A549 (cell line): ENCODE results near the gene GUCY1A1.

Experiments used
- HOXA7 ChIP-seq: fragments of 250-450 bp; sonication (Bioruptor Pico); IDR thresholded peaks from 2 replicates; pipeline ENCODE4 v1.5.0; 2020; ENCODE audit warnings: mild to moderate bottlenecking, moderate library complexity
- MAFK ChIP-seq: fragments of 450-650 bp; IDR thresholded peaks from 2 replicates; pipeline ENCODE4 v1.6.1; 2014; ENCODE audit not compliant: partially characterized antibody
- MAZ ChIP-seq: fragments of 150-350 bp; IDR thresholded peaks from 2 replicates; pipeline ENCODE4 v1.6.1; 2014; ENCODE audit warnings: antibody characterized with exemption, low read depth, low read length, borderline replicate concordance
- POLR2A ChIP-seq: IDR thresholded peaks from 2 replicates; pipeline ENCODE4 v1.6.1; 2012; ENCODE audit warnings: mild to moderate bottlenecking, low read length
- TF ChIP-seq, protein P1 (sequence below): fragments of >200 bp; sonication (Bioruptor Twin); formaldehyde crosslinking; IDR thresholded peaks from 3 replicates; pipeline ENCODE4 v1.5.1; 2016

DNA sequence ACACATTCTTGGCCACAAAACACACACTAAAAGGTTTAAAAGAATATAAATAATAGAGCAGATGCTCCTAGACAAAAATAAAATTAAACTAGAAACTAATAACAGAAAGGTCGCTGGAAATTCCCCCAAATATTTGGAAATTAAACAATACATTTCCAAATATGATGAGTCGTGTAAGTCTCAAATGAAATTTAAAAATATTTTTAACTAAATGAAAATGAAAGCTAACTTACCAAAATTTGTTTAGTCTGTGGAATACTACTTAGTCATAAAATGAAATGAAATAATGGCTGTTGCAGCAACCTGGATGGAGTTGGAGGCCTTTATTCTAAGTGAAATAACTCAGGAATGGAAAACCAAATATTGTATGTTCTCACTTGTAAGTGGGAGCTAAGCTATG, 20.6 kb upstream of the GUCY1A1 start:
- TF ChIP-seq POLR2A: no peak
- no peak for TF ChIP-seq HOXA7
- no peak for TF ChIP-seq MAFK
- TF ChIP-seq, protein P1, sequence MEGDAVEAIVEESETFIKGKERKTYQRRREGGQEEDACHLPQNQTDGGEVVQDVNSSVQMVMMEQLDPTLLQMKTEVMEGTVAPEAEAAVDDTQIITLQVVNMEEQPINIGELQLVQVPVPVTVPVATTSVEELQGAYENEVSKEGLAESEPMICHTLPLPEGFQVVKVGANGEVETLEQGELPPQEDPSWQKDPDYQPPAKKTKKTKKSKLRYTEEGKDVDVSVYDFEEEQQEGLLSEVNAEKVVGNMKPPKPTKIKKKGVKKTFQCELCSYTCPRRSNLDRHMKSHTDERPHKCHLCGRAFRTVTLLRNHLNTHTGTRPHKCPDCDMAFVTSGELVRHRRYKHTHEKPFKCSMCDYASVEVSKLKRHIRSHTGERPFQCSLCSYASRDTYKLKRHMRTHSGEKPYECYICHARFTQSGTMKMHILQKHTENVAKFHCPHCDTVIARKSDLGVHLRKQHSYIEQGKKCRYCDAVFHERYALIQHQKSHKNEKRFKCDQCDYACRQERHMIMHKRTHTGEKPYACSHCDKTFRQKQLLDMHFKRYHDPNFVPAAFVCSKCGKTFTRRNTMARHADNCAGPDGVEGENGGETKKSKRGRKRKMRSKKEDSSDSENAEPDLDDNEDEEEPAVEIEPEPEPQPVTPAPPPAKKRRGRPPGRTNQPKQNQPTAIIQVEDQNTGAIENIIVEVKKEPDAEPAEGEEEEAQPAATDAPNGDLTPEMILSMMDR: no peak
- no peak for TF ChIP-seq MAZ
